ENCODE measurements around the gene AKR7A2. TPM values are rescaled to one million over a fixed set of nuclear protein-coding genes. Genes with fewer than 3 reads are reported as not detected.

Gene AKR7A2
- total and polyA plus RNA-seq, 9 of the 15 experiments (the other 6 are each of a cell fraction or from before 2014, with no cell fraction given) = 2.0 to 78.4 (median 49.4) TPM

- no peak for TF ChIP-seq ZNF696 (CRISPR knock-in tag; conservative IDR thresholded peaks at IDR 0.05)
- peak; percentile 90 for TF ChIP-seq NFE2 (IDR thresholded peaks at IDR 0.05; ENCODE audit: low read depth)
- TF ChIP-seq FOSL1 (tag; conservative IDR thresholded peaks at IDR 0.05) = peak; percentile 59
- TF ChIP-seq RB1 (IDR thresholded peaks at IDR 0.05; ENCODE audit: low read depth) = no peak
- TF ChIP-seq VEZF1 (CRISPR knock-in tag; IDR thresholded peaks at IDR 0.05) = no peak
- peak; percentile 40; the same call in 1 of the 2 replicates for TF ChIP-seq SMAD4 (CRISPR knock-in tag; conservative IDR thresholded peaks at IDR 0.05)
- no peak for TF ChIP-seq RFX1 (IDR thresholded peaks at IDR 0.05)
- TF ChIP-seq NR2C2 (CRISPR knock-in tag; IDR thresholded peaks at IDR 0.05) = no peak
- peak; percentile 49; the same call in 1 of the 2 replicates for TF ChIP-seq NR2C2 (tag; IDR thresholded peaks at IDR 0.05)
- TF ChIP-seq MTA1 (IDR thresholded peaks at IDR 0.05; ENCODE audit: borderline replicate concordance) = peak; percentile 56; the same call in 1 of the 2 replicates
- no peak for TF ChIP-seq ADNP (tag; IDR thresholded peaks at IDR 0.05)
- TF ChIP-seq, protein P1, sequence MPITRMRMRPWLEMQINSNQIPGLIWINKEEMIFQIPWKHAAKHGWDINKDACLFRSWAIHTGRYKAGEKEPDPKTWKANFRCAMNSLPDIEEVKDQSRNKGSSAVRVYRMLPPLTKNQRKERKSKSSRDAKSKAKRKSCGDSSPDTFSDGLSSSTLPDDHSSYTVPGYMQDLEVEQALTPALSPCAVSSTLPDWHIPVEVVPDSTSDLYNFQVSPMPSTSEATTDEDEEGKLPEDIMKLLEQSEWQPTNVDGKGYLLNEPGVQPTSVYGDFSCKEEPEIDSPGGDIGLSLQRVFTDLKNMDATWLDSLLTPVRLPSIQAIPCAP (CRISPR knock-in tag; IDR thresholded peaks at IDR 0.05; ENCODE audit: borderline replicate concordance) = no peak
- no peak for TF ChIP-seq BRF1 (IDR thresholded peaks at IDR 0.05; ENCODE audit: borderline replicate concordance, extremely low read depth, insufficient read length)
- no peak for TF ChIP-seq NELFE (IDR thresholded peaks at IDR 0.05; ENCODE audit: insufficient read depth, insufficient read length)
- no peak for TF ChIP-seq RUNX1 (IDR thresholded peaks at IDR 0.05; ENCODE audit: low read depth)
- TF ChIP-seq NRF1 (conservative IDR thresholded peaks at IDR 0.05 in 1 of 2, IDR thresholded peaks at IDR 0.05 in 1 of 2) = no peak; a peak in 1 of 4 replicates
- no peak for TF ChIP-seq GTF2E2 (tag; IDR thresholded peaks at IDR 0.05)
- no peak for TF ChIP-seq NCOR1 (IDR thresholded peaks at IDR 0.05)
Observed at GRCh38 chr1:19315378-19316198, 3.6 kb upstream of the AKR7A2 start (continued).

Measured in K562 (cell line).